Duodenal mucosa (tissue), 2 donors: ENCODE data around the gene NAB2.

Experiments
- H3K27ac ChIP-seq: one replicate; pipeline ENCODE4 v1.7.0; 2013; ENCODE audit warnings: low read depth, low read length
- H3K27me3 ChIP-seq, 2 donors: one replicate each; pipeline ENCODE4 v1.7.0; 2013; ENCODE audit warnings: low read length in 2 of 2, control low read depth in 1 of 2; ENCODE audit not compliant: insufficient read depth in 2 of 2, control insufficient read depth in 1 of 2
- H3K36me3 ChIP-seq, 2 donors: one replicate each; pipeline ENCODE4 v1.7.0; 2013; ENCODE audit warnings: low read length in 2 of 2, control low read depth in 1 of 2; ENCODE audit not compliant: insufficient read depth in 2 of 2, control insufficient read depth in 1 of 2
- H3K4me1 ChIP-seq, 2 donors: one replicate each; pipeline ENCODE4 v1.7.0; 2013; ENCODE audit warnings: low read length in 2 of 2, control low read depth in 1 of 2; ENCODE audit not compliant: insufficient read depth in 2 of 2, control insufficient read depth in 1 of 2
- H3K4me3 ChIP-seq, 2 donors: one replicate each; pipeline ENCODE4 v1.7.0; 2013; ENCODE audit warnings: low read length in 2 of 2, low read depth in 1 of 2
- H3K9ac ChIP-seq, 2 donors: one replicate each; pipeline ENCODE4 v1.7.0; 2013; ENCODE audit warnings: low read length in 2 of 2, low read depth in 1 of 2
- H3K9me3 ChIP-seq, 2 donors: one replicate each; pipeline ENCODE4 v1.7.0; 2013; ENCODE audit warnings: low read length in 2 of 2, control low read depth in 1 of 2; ENCODE audit not compliant: control insufficient read depth in 1 of 2

Gene NAB2

GRCh38 chr12:57126561-57126960, 37.6 kb downstream of the NAB2 start:
- H3K9me3 ChIP-seq: no peaks in the 10 kb centered on the region
- H3K36me3 ChIP-seq: no peaks in the 10 kb centered on the region
- H3K9ac ChIP-seq: peak overlapping the region; percentile 73 to 89
- peak overlapping the region; percentile 49 for H3K27ac ChIP-seq
- H3K27me3 ChIP-seq: no peaks in the 10 kb centered on the region
- peak overlapping the region; percentile 82 to 89 for H3K4me3 ChIP-seq
- H3K4me1 ChIP-seq: peaks cover 30 to 35% of the 10 kb centered on the region in 2 donors

GRCh38 chr12:57127101-57127725, 38.3 kb downstream of the NAB2 start:
- H3K27me3 ChIP-seq: no peaks in the 10 kb centered on the region
- H3K9ac ChIP-seq: peak overlapping the region; percentile 73 to 89
- no peaks in the 10 kb centered on the region for H3K9me3 ChIP-seq
- H3K4me3 ChIP-seq: peak overlapping the region; percentile 82 to 89
- peaks cover 36 to 41% of the 10 kb centered on the region in 2 donors for H3K4me1 ChIP-seq
- H3K36me3 ChIP-seq: peaks cover 0 to 3% of the 10 kb centered on the region in 2 donors
- H3K27ac ChIP-seq: peak overlapping the region; percentile 96

- H3K4me3 ChIP-seq: peak within 1 kb of the TSS; percentile 82 to 89
- H3K4me1 ChIP-seq: peaks cover 40 to 48% of the 10 kb centered on the region in 2 donors
- H3K27me3 ChIP-seq: no peaks in the 10 kb centered on the region
- no peaks in the 10 kb centered on the region for H3K9me3 ChIP-seq
- H3K27ac ChIP-seq: peak within 1 kb of the TSS; percentile 96
- peaks cover 0 to 4% of the 10 kb centered on the region in 2 donors for H3K36me3 ChIP-seq
- peak within 1 kb of the TSS; percentile 78 to 89 for H3K9ac ChIP-seq
Observed at GRCh38 chr12:57127726-57128518, 39.0 kb downstream of the NAB2 start, which contains the start of gene LRP1. LRP1 (plus strand) TSS chr12:57128483; CDS start chr12:57128965, 482 bp downstream.

GRCh38 chr12:57128519-57129247, 39.8 kb downstream of the NAB2 start:
- Histone ChIP-seq H3K36me3 (peaks cover 0 to 4% of the 10 kb centered on the region in 2 donors), H3K27me3 (no peaks in the 10 kb centered on the region), H3K4me3 (peak overlapping the region; percentile 82 to 89), H3K27ac (peak overlapping the region; percentile 39), H3K9ac (peak overlapping the region; percentile 78 to 85), H3K4me1 (peaks cover 44 to 52% of the 10 kb centered on the region in 2 donors), H3K9me3 (no peaks in the 10 kb centered on the region)

- Histone ChIP-seq H3K27ac (peak overlapping the region; percentile 42), H3K9me3 (no peaks in the 10 kb centered on the region), H3K9ac (peak overlapping the region; percentile 78 to 85), H3K4me1 (peaks cover 44 to 52% of the 10 kb centered on the region in 2 donors), H3K36me3 (peaks cover 0 to 4% of the 10 kb centered on the region in 2 donors), H3K27me3 (no peaks in the 10 kb centered on the region), H3K4me3 (peak overlapping the region; percentile 82 to 89)
Observed at GRCh38 chr12:57129321-57129842, 40.5 kb downstream of the NAB2 start.

GRCh38 chr12:57129889-57130288, 41.0 kb downstream of the NAB2 start:
- Histone ChIP-seq H3K36me3 (peaks cover 0 to 4% of the 10 kb centered on the region in 2 donors), H3K9me3 (no peaks in the 10 kb centered on the region), H3K9ac (peak overlapping the region; percentile 63 to 85), H3K4me3 (peak overlapping the region; percentile 82 to 89), H3K27ac (peak overlapping the region; percentile 42), H3K27me3 (no peaks in the 10 kb centered on the region), H3K4me1 (peaks cover 44 to 48% of the 10 kb centered on the region in 2 donors)

- H3K27me3 ChIP-seq: no peaks in the 10 kb centered on the region
- H3K4me1 ChIP-seq: peaks cover 52 to 53% of the 10 kb centered on the region in 2 donors
- no peaks in the 10 kb centered on the region for H3K9me3 ChIP-seq
- H3K36me3 ChIP-seq: peaks cover 0 to 4% of the 10 kb centered on the region in 2 donors
- H3K27ac ChIP-seq: no peak overlapping the region
- H3K9ac ChIP-seq: peak overlapping the region; percentile 26 to 85
- peak overlapping the region; percentile 41 to 82 for H3K4me3 ChIP-seq
Observed at GRCh38 chr12:57130941-57131340, 42.0 kb downstream of the NAB2 start.

- H3K27ac ChIP-seq: no peak overlapping the region
- no peaks in the 10 kb centered on the region for H3K9me3 ChIP-seq
- H3K36me3 ChIP-seq: peaks cover 0 to 4% of the 10 kb centered on the region in 2 donors
- peaks cover 46 to 50% of the 10 kb centered on the region in 2 donors for H3K4me1 ChIP-seq
- peak overlapping the region in 1 of 2 donors; percentile 8 for H3K4me3 ChIP-seq
- no peaks in the 10 kb centered on the region for H3K27me3 ChIP-seq
- peak overlapping the region in 1 of 2 donors; percentile 23 for H3K9ac ChIP-seq
Observed at GRCh38 chr12:57131896-57132744, 43.2 kb downstream of the NAB2 start.

- no peak overlapping the region for H3K27ac ChIP-seq
- peak overlapping the region in 1 of 2 donors; percentile 23 for H3K9ac ChIP-seq
- H3K4me1 ChIP-seq: peaks cover 52 to 54% of the 10 kb centered on the region in 2 donors
- H3K27me3 ChIP-seq: no peaks in the 10 kb centered on the region
- H3K9me3 ChIP-seq: no peaks in the 10 kb centered on the region
- H3K4me3 ChIP-seq: peak overlapping the region in 1 of 2 donors; percentile 8
- peaks cover 0 to 4% of the 10 kb centered on the region in 2 donors for H3K36me3 ChIP-seq
Observed at GRCh38 chr12:57133013-57133569, 44.2 kb downstream of the NAB2 start.
